Smooth muscle cell (in vitro differentiated cells): ENCODE data around the gene ROBO1. TPM values are rescaled to one million over a fixed set of nuclear protein-coding genes. Genes with fewer than 3 reads are reported as not detected.
A peak's percentile ranks its signal among the peaks of the same experiment; 100 is the strongest.

Source experiments
- DNase-seq: peaks from one replicate; lab custom pipeline; 2025; ENCODE audit not compliant: unreplicated experiment; lab: John Stamatoyannopoulos, UW
- H2AFZ ChIP-seq: fragments of 200-600 bp; sonication (generic); 2 replicates; pipeline ENCODE4 v1.6.0; 2016; ENCODE audit warnings: antibody characterized with exemption, low read depth, mild to moderate bottlenecking
- H3F3A ChIP-seq: fragments of 200-600 bp; sonication (generic); 2 replicates; pipeline ENCODE4 v1.6.0; 2017; ENCODE audit warnings: antibody characterized with exemption, low read depth
- H3K27ac ChIP-seq: fragments of 200-600 bp; sonication (generic); 2 replicates; pipeline ENCODE4 v1.5.1; 2016; ENCODE audit warnings: low read depth, mild to moderate bottlenecking
- H3K27me3 ChIP-seq: fragments of 200-600 bp; sonication (generic); 2 replicates; pipeline ENCODE4 v1.6.1; 2016; ENCODE audit warnings: low read depth, mild to moderate bottlenecking
- H3K36me3 ChIP-seq: fragments of 200-600 bp; sonication (generic); 2 replicates; pipeline ENCODE4 v1.5.1; 2016; ENCODE audit warnings: low read depth
- H3K4me1 ChIP-seq: fragments of 200-600 bp; sonication (generic); 2 replicates; pipeline ENCODE4 v1.5.1; 2016; ENCODE audit warnings: low read depth
- H3K4me2 ChIP-seq: fragments of 200-600 bp; sonication (generic); 2 replicates; pipeline ENCODE4 v1.6.0; 2016; ENCODE audit warnings: mild to moderate bottlenecking
- H3K4me3 ChIP-seq: fragments of 200-600 bp; sonication (generic); 2 replicates; pipeline ENCODE4 v1.5.1; 2016; ENCODE audit warnings: mild to moderate bottlenecking
- H3K79me2 ChIP-seq: fragments of 200-600 bp; sonication (generic); 2 replicates; pipeline ENCODE4 v1.6.0; 2016; ENCODE audit warnings: low read depth, mild to moderate bottlenecking
- H3K9ac ChIP-seq: fragments of 200-600 bp; sonication (generic); 2 replicates; pipeline ENCODE4 v1.6.0; 2016; ENCODE audit warnings: low read depth
- H3K9me3 ChIP-seq: fragments of 200-600 bp; sonication (generic); replicated peaks from 2 replicates; pipeline ENCODE4 v1.5.1; 2016; ENCODE audit warnings: low read depth
- H4K20me1 ChIP-seq: fragments of 200-600 bp; sonication (generic); 2 replicates; pipeline ENCODE4 v1.6.0; 2016; ENCODE audit warnings: low read depth
- CTCF ChIP-seq: fragments of 200-600 bp; sonication (generic); IDR thresholded peaks from 2 replicates; pipeline ENCODE4 v1.5.1; 2017; ENCODE audit warnings: borderline replicate concordance, mild to moderate bottlenecking, antibody characterized with exemption; ENCODE audit not compliant: insufficient read depth, poor library complexity, severe bottlenecking
- WGBS: methylation state at CpG from one replicate; pipeline ENCODE4 v1.1.7; 2016; ENCODE audit warnings: low lambda C conversion rate; 5-methylcytosine and 5-hydroxymethylcytosine counted together
- polyA plus RNA-seq: library from polyadenylated mRNA; unstranded; fragments of >200 nt; fragmentation: Nextera tagmentation; extraction: Ambion mirVana; gene quantifications from 2 replicates; pipeline ENCODE4 v1.2.1, GENCODE V29; 2016
- total RNA-seq: library from RNA; depleted of rRNA; stranded (reverse); fragments of >200 nt; gene quantifications from 2 replicates; pipeline ENCODE4 v1.2.3, GENCODE V29; 2014

The ROBO1 gene
- total and polyA plus RNA-seq, 2 experiments from 2014 or later = 30.5 to 79.5 TPM

- Histone ChIP-seq H3K79me2 (peaks cover 80% of the 10 kb centered on the region), H3K36me3 (no peaks in the 10 kb centered on the region), H3K4me2 (no peak overlapping the region), H2AFZ (no peak overlapping the region), H3K4me1 (peaks cover 52% of the 10 kb centered on the region), H3K27ac (no peak overlapping the region), H3K4me3 (no peak overlapping the region), H3K27me3 (no peaks in the 10 kb centered on the region), H3F3A (peaks cover 4% of the 10 kb centered on the region), H3K9ac (no peak overlapping the region), H4K20me1 (peaks cover 47% of the 10 kb centered on the region), H3K9me3 (no peaks in the 10 kb centered on the region)
- no peak for DNase-seq
- TF ChIP-seq CTCF = no peak
- 99% methylated on average over 4 of the region's 4 CpGs for WGBS
These were observed 777.6 kb downstream of the ROBO1 start for GRCh38 chr3:78990156-78990555.

- no peaks in the 10 kb centered on the region for H3K9me3 ChIP-seq
- no peak overlapping the region for H3K9ac ChIP-seq
- peaks cover 35% of the 10 kb centered on the region for H3K4me1 ChIP-seq
- peaks cover 58% of the 10 kb centered on the region for H4K20me1 ChIP-seq
- no peak overlapping the region for H3K27ac ChIP-seq
- DNase-seq = no peak
- no peak overlapping the region for H2AFZ ChIP-seq
- H3K27me3 ChIP-seq = no peaks in the 10 kb centered on the region
- H3K79me2 ChIP-seq = peaks cover 83% of the 10 kb centered on the region
- TF ChIP-seq CTCF = peak; percentile 31
- H3F3A ChIP-seq = no peaks in the 10 kb centered on the region
- H3K4me2 ChIP-seq = no peak overlapping the region
- H3K4me3 ChIP-seq = no peak overlapping the region
- H3K36me3 ChIP-seq = no peaks in the 10 kb centered on the region
These were observed 779.5 kb downstream of the ROBO1 start for GRCh38 chr3:78988324-78988723.

GRCh38 chr3:78986416-78987101 is 781.2 kb downstream of the ROBO1 start:
- 52% methylated on average over 5 of the region's 5 CpGs for WGBS
- peaks cover 91% of the 10 kb centered on the region for H3K79me2 ChIP-seq
- no peak for DNase-seq

More at GRCh38 chr3:78986416-78987101, 781.2 kb downstream of the ROBO1 start:
- no peaks in the 10 kb centered on the region for H3K9me3 ChIP-seq
- no peaks in the 10 kb centered on the region for H3K27me3 ChIP-seq
- H3K36me3 ChIP-seq = no peaks in the 10 kb centered on the region
- no peak overlapping the region for H3K9ac ChIP-seq
- peaks cover 75% of the 10 kb centered on the region for H4K20me1 ChIP-seq
- no peak overlapping the region for H3K27ac ChIP-seq
- TF ChIP-seq CTCF = no peak
- peak overlapping the region; percentile 22 for H3K4me2 ChIP-seq
- no peak overlapping the region for H2AFZ ChIP-seq
- H3K4me3 ChIP-seq = no peak overlapping the region
- peaks cover 43% of the 10 kb centered on the region for H3K4me1 ChIP-seq
- H3F3A ChIP-seq = no peaks in the 10 kb centered on the region
